Vagina (tissue), 2 donors: ENCODE results near the gene ARPC5L.

ENCODE experiments used
- POLR2A ChIP-seq, 2 donors: fragments of 450-650 bp; IDR thresholded peaks; one replicate each; pipeline ENCODE4 v1.6.1; 2017; ENCODE audit warnings: antibody characterized with exemption in 2 of 2, mild to moderate bottlenecking in 2 of 2, moderate library complexity in 2 of 2
- POLR2AphosphoS5 ChIP-seq, 2 donors: sonication (generic); formaldehyde crosslinking; IDR thresholded peaks; one replicate each; pipeline ENCODE4 v1.9.0; 2017; ENCODE audit warnings: antibody characterized with exemption in 2 of 2, mild to moderate bottlenecking in 2 of 2, low read depth in 1 of 2; ENCODE audit not compliant: insufficient read depth in 1 of 2
- TF ChIP-seq, protein P1 (sequence below), 3 experiments: fragments of 450-650 bp in 2 of 3; fragments of 200-600 bp in 1 of 3; sonication (generic) in 1 of 3; IDR thresholded peaks; one replicate each; pipeline ENCODE4 v1.5.1; 2017 to 2019; ENCODE audit warnings: antibody characterized with exemption in 3 of 3, mild to moderate bottlenecking in 2 of 3, moderate library complexity in 2 of 3

DNA sequence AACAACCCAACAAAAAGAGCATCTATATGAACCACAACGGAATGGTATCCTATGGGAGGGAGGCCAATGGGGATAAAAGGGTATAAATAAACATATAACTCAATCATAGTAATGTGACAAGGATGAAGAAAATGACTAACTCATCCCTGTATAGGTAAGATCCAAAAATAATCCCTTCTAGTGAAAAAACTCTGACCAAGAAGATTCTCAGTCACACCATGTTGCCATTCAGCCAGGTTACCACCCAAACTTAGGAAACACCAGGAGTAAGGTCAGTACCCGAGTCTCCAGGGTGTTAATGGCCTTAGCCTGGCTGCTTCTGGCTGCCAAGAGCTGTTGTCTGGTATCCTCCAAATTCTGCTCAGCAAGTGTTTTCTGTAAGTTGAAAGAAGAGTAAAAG is 46.2 kb downstream of the ARPC5L start:
- TF ChIP-seq, protein P1, sequence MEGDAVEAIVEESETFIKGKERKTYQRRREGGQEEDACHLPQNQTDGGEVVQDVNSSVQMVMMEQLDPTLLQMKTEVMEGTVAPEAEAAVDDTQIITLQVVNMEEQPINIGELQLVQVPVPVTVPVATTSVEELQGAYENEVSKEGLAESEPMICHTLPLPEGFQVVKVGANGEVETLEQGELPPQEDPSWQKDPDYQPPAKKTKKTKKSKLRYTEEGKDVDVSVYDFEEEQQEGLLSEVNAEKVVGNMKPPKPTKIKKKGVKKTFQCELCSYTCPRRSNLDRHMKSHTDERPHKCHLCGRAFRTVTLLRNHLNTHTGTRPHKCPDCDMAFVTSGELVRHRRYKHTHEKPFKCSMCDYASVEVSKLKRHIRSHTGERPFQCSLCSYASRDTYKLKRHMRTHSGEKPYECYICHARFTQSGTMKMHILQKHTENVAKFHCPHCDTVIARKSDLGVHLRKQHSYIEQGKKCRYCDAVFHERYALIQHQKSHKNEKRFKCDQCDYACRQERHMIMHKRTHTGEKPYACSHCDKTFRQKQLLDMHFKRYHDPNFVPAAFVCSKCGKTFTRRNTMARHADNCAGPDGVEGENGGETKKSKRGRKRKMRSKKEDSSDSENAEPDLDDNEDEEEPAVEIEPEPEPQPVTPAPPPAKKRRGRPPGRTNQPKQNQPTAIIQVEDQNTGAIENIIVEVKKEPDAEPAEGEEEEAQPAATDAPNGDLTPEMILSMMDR (IDR thresholded peaks at IDR 0.05): no peak
- TF ChIP-seq POLR2A (IDR thresholded peaks at IDR 0.05) (no peak), POLR2AphosphoS5 (IDR thresholded peaks at IDR 0.05; ENCODE audit: insufficient read depth in 1 of 2, low read depth in 1 of 2) (no peak)
